Neutrophil (primary cell): Measurements from ENCODE around the gene EGFLAM.

Experiments
- H3K27ac ChIP-seq: fragments of 200-600 bp; sonication (generic); 2 replicates; pipeline ENCODE4 v1.5.1; 2016; ENCODE audit warnings: mild to moderate bottlenecking, moderate library complexity
- H3K27me3 ChIP-seq: fragments of 200-600 bp; sonication (generic); 2 replicates; pipeline ENCODE4 v1.6.0; 2016; ENCODE audit warnings: mild to moderate bottlenecking
- H3K36me3 ChIP-seq: fragments of 200-600 bp; sonication (generic); 2 replicates; pipeline ENCODE4 v1.5.1; 2017
- H3K4me1 ChIP-seq, 2 experiments: fragments of 200-600 bp in 1 of 2; sonication (generic) in 1 of 2; 1 replicate in 1 of 2; 2 replicates in 1 of 2; pipeline versions ENCODE4 v1.5.1 to v1.6.1; 2013 to 2016; ENCODE audit warnings: low read depth in 1 of 2, low read length in 1 of 2, mild to moderate bottlenecking in 1 of 2, moderate library complexity in 1 of 2; ENCODE audit not compliant: control insufficient read depth in 1 of 2, insufficient read depth in 1 of 2
- H3K4me3 ChIP-seq, 2 experiments: fragments of 200-600 bp in 1 of 2; sonication (generic) in 1 of 2; 1 replicate in 1 of 2; 2 replicates in 1 of 2; pipeline ENCODE4 v1.5.1; 2013 to 2016; ENCODE audit warnings: low read depth in 1 of 2, low read length in 1 of 2, mild to moderate bottlenecking in 1 of 2, moderate library complexity in 1 of 2
- H3K9me3 ChIP-seq: fragments of 200-600 bp; sonication (generic); 2 replicates; pipeline ENCODE4 v1.5.1; 2016
- CTCF ChIP-seq: fragments of 200-600 bp; sonication (generic); IDR thresholded peaks from 2 replicates; pipeline ENCODE4 v1.5.1; 2016; ENCODE audit warnings: antibody characterized with exemption

EGFLAM gene

DNA sequence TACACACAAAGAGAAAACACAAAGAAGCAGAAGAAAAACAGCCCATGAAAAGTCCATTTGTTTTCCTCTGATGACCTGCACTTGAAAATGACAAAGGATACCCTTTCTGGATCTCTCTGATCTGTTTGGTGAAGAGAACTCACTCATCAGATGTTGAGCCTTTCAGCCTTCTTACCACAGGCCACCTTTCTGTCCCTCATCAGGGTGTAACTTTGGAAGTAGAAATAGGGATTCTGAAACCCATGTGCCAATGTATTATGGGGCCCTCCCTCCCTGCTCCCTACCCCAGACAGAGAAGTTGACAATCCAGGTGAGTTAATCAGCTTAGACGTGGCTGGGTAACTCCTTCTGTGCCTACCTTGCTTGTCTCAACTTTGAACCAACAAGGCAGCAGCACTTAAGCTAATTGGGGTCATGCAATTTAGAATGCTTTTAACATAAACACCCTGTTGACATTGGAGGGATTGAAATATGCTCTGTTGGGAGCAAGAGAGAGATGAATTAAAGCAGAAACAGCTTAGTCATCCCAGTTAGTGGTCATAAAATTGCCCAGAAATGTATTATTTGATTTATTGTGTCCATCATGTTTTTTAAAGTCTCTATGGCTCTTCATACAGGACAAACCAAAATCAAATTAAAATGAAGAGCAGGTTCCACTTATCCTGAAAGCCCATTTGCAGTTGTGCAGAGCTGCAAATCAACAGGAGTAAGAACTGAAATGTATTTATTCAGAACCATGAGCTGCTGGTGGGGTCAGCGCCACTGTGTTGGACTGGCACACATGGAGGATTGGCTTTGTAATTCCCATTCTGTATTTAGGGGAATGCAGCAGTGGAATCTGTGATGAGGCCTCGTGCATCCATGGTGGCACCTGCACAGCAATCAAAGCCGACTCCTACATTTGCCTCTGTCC is 166.0 kb downstream of the EGFLAM start:
- no peak overlapping the region for H3K4me3 ChIP-seq
- no peak for TF ChIP-seq CTCF
- peaks cover 56% of the 10 kb centered on the region for H3K27me3 ChIP-seq
- no peak overlapping the region for H3K27ac ChIP-seq
- no peaks in the 10 kb centered on the region for H3K9me3 ChIP-seq
- H3K4me1 ChIP-seq, result peaks cover 4 to 6% of the 10 kb centered on the region in 2 experiments
- no peaks in the 10 kb centered on the region for H3K36me3 ChIP-seq

GRCh38 chr5:38426490-38426889 is 168.1 kb downstream of the EGFLAM start:
- Histone ChIP-seq H3K4me1 (peaks cover 0 to 4% of the 10 kb centered on the region in 2 experiments), H3K36me3 (no peaks in the 10 kb centered on the region), H3K27me3 (peaks cover 68% of the 10 kb centered on the region), H3K27ac (no peak overlapping the region), H3K4me3 (no peak overlapping the region), H3K9me3 (no peaks in the 10 kb centered on the region)
- TF ChIP-seq CTCF, result no peak

- Histone ChIP-seq H3K4me1 (peaks cover 0 to 4% of the 10 kb centered on the region in 2 experiments), H3K27me3 (peaks cover 63% of the 10 kb centered on the region), H3K4me3 (no peak overlapping the region), H3K27ac (no peak overlapping the region), H3K36me3 (no peaks in the 10 kb centered on the region), H3K9me3 (no peaks in the 10 kb centered on the region)
- no peak for TF ChIP-seq CTCF
Observed at GRCh38 chr5:38426986-38427950, 168.9 kb downstream of the EGFLAM start.

- Histone ChIP-seq H3K4me1 (peaks cover 0 to 2% of the 10 kb centered on the region in 2 experiments), H3K27me3 (peaks cover 65% of the 10 kb centered on the region), H3K27ac (no peak overlapping the region), H3K4me3 (no peak overlapping the region), H3K36me3 (no peaks in the 10 kb centered on the region), H3K9me3 (no peaks in the 10 kb centered on the region)
- no peak for TF ChIP-seq CTCF
Observed at GRCh38 chr5:38431242-38431853, 173.0 kb downstream of the EGFLAM start.

GRCh38 chr5:38433160-38433861 is 175.0 kb downstream of the EGFLAM start:
- Histone ChIP-seq H3K27ac (no peak overlapping the region), H3K36me3 (no peaks in the 10 kb centered on the region), H3K9me3 (no peaks in the 10 kb centered on the region), H3K4me1 (no peaks in the 10 kb centered on the region), H3K4me3 (no peak overlapping the region), H3K27me3 (peaks cover 66% of the 10 kb centered on the region)
- no peak for TF ChIP-seq CTCF
